ENCODE data around the gene CKLF.
"Not testable (repeated sequence)": the region's sequence is repeated elsewhere in the genome, so short reads cannot be mapped to it uniquely, and the experiment has no call there.

Gene CKLF

GRCh38 chr16:66572356-66572755, 20.0 kb downstream of the CKLF start:
- no peak for DNase-seq

DNA sequence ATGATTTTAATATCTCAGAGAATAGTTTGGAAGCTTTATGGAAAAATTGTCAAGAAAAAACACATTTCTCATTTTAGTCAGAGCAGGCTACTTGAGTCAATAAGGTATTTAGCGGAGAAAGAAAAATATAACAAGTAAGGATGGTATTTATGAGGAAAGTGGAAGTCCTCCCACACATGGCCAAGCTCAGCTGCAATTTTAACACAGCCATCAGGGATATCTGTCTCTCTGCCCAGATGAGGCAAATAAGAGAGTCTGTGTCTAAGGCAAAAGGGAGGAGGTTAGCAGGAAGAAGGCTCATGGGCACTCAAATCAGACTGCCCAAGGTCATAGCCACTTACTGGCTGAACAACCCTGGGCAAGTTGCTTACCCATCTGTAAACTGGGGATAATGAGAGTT, 21.7 kb downstream of the CKLF start:
- no peak for DNase-seq

DNA sequence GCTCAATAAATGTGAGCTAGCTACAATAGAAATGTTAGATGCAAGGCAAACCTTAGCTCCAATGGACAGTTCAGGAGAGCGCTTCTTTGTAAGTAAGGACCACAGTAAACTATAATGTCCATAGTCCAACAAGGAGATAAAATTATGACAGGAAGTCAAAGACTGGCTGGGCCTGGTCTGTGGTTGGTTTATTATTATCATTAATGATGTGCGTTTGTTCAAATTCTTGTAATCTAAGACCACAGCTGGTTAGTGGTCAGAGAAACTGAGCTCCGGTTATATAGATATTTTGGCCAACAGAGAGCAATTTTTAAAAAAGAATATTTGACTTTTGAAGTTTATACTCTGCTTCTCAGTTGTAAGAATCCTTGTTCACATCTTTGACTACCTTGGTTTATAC, 22.2 kb downstream of the CKLF start:
- no peak for DNase-seq

DNA sequence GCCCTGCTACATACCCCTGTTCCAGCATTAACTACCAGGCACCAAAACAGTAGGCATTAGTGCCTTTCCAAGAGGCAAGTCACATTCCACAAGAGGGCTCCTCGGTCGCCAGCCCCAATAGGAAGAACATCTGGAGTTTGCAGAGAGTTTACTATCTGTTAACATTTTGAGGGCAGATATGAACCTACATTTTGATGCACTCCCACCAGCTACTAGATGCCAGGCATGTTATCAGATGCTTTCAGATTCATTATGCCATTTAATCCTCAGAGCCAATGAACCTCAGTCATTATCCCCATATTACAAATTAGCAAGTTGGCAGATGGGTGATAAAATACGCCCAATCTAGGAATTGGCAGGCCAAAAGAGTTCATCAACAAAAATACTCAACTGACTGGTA, 22.7 kb downstream of the CKLF start:
- DNase-seq: no peak

DNA sequence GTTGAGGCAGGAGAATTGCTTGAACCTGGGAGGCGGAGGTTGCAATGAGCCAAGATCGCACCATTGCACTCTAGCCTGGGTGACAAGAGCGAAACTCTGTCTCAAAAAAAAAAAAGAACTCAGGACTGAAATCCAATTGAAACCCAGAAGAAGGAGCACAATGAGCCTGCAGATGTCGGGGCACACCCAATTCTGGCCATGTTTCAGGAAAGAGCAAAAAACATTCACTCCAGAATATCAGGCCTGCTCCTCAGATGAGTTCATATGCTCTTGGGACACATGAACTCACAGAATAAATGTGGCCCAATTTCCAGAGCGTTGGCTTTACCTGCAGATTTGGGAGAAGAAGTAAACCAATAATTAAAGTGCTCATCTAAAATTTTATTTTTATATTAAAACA, 23.9 kb downstream of the CKLF start:
- no peak for DNase-seq

- no peak for DNase-seq
Observed at GRCh38 chr16:66578651-66579531, 26.5 kb downstream of the CKLF start, which contains the start of gene CMTM2. CMTM2 (plus strand) TSS chr16:66579463; CDS start chr16:66579608, 145 bp downstream.

GRCh38 chr16:66580605-66581209, 28.3 kb downstream of the CKLF start:
- no peak for DNase-seq

- peak; percentile 75 to 78 (median 77) for DNase-seq
Observed at GRCh38 chr16:66581246-66581952, 29.0 kb downstream of the CKLF start.

- peak in 2 of 3 donors; percentile 34 to 39 for DNase-seq
Observed at GRCh38 chr16:66585481-66586239, 33.3 kb downstream of the CKLF start.

- DNase-seq: no peak
Observed at GRCh38 chr16:66587881-66588600, 35.7 kb downstream of the CKLF start.

- peak; percentile 67 to 79 (median 72) for DNase-seq
Observed at GRCh38 chr16:66588981-66589713, 36.8 kb downstream of the CKLF start.

GRCh38 chr16:66590322-66590721, 37.9 kb downstream of the CKLF start:
- DNase-seq: peak in 2 of 3 donors; percentile 29 to 50

- DNase-seq: no peak
Observed at GRCh38 chr16:66591018-66591417, 38.6 kb downstream of the CKLF start.

DNA sequence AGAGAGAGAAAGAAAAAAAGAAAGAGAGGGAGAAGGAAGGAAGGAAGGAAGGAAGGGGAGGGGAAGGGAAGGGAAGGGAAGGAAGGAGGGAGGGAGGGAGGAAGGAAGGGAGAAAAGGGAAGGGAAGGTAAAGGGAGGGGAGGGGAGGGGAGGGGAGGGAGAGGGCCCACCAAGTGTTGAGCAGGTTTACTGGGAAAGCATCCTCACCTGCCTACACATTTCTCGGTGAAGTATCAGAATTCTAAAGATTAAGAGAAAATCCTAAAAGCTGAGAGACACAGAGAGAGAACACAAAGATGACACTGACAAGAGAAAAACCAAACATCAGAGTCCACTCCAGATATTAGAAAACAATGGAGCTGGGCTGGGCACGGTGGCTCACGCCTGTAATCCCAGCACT, 39.9 kb downstream of the CKLF start:
- no peak for DNase-seq

DNA sequence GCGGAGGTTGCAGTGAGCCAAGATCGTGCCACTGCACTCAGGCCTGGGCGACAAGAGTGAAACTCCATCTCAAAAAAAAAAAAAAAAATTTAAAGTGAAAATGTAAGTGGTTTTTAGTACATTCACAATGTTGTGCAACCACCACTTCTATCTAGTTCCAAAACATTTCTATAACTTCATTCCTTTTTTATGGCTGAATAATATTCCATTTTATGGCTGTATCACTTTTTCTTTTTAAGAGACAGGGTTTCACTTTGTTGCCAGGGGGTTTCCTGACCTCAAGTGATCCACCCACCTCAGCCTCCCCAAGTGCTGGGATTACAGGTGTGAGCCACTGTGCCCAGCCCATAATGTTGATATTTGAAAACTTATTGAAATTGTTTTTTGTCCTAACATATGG, 40.4 kb downstream of the CKLF start:
- DNase-seq: no peak

DNA sequence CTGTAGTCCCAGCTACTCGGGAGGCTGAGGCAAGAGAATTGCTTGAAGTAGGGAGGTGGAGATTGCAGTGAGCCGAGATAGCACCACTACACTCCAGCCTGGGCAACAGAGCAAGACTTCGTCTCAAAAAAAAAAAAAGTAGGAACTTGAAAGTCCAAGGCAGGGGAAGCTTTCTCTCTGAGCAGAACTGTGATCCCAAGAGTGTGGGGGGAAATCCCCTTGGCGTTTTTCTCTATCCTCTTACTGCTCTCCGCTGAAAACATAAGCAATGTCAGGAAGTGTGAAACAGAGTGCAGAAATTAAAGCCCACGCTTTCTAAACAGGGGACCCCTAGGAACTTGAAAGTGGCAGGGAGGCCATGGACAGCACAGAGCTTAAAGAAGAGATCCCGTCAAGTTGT, 42.4 kb downstream of the CKLF start:
- DNase-seq: peak; percentile 82 to 88 (median 85)

DNA sequence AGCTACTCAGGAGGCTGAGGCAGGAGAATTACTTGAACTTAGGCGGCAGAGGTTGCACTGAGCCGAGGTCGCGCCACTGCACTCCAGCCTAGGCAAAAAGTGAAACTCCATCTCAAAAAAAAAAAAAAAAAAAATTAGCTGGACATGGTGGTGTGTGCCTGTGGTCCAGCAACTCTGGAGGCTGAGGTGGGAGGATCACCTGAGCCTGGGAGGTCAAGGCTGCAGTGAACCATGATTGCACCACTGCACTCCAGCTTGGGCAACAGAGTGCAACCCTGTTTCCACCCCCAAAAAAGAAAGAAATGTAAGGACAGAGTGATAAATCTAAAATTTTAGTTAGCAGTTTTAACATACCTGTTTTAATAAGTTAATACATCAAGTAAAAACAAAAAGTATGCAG, 44.2 kb downstream of the CKLF start:
- DNase-seq: not testable (repeated sequence)

GRCh38 chr16:66596986-66597848, 44.8 kb downstream of the CKLF start:
- DNase-seq: peak in 1 of 3 donors; percentile 40

GRCh38 chr16:66598111-66598510, 45.7 kb downstream of the CKLF start:
- DNase-seq: peak; percentile 41 to 62 (median 61)

DNA sequence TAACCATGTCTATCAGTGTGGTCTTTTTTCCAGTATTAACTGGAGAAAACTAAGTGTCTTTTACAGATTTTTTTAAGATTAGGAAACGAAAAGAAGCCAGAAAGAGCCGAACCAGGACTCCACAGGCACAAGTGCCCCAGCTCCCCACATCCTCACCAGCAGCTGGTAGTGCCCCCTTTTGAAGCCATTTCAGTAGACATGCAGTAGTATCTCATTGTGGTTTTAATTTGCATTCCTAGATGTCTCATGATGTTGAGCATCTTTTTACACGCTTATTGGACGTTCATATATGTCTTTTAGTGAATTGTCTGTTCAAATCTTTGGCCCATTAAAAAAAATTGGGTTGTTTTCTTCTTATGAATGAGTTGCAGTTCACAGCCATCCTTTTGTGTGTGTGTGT, 47.4 kb downstream of the CKLF start:
- DNase-seq: no peak
